Upper lobe of left lung (tissue), 4 donors: ENCODE results near the gene IKZF3.

Experiments used
- EP300 ChIP-seq, 4 donors: sonication (generic); formaldehyde crosslinking; IDR thresholded peaks; one replicate each; pipeline ENCODE4 v1.5.1; 2017; ENCODE audit warnings: antibody characterized with exemption in 4 of 4, control low read depth in 2 of 4
- POLR2AphosphoS5 ChIP-seq, 2 donors: sonication (generic); formaldehyde crosslinking; IDR thresholded peaks; one replicate each; pipeline ENCODE4 v1.5.1; 2017; ENCODE audit warnings: antibody characterized with exemption in 2 of 2
- TF ChIP-seq, protein P1 (sequence below), 6 experiments: fragments of 450-650 bp in 4 of 6; fragments of 200-600 bp in 2 of 6; sonication (generic) in 2 of 6; IDR thresholded peaks; one replicate each; pipeline ENCODE4 v1.5.1; 2016 to 2019; ENCODE audit warnings: antibody characterized with exemption in 6 of 6

DNA sequence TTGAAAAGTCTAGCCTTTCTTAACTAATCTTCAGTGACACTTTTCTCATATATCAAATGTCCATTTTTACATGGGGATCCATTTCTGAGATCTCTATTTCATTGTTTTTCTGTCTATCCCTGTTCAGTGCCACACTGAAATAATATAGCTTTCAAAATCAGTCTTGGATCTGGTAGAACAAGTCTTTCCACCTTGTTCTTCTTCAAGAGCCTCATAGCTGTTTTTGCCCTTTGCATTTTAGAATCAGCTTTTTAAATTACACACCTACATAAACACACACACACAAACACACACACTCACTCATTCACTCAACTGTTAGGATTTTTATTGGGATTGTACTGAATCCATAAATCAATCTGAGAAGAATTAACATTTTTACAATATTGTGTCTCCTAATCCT lies 35.1 kb upstream of the IKZF3 start:
- TF ChIP-seq, protein P1, sequence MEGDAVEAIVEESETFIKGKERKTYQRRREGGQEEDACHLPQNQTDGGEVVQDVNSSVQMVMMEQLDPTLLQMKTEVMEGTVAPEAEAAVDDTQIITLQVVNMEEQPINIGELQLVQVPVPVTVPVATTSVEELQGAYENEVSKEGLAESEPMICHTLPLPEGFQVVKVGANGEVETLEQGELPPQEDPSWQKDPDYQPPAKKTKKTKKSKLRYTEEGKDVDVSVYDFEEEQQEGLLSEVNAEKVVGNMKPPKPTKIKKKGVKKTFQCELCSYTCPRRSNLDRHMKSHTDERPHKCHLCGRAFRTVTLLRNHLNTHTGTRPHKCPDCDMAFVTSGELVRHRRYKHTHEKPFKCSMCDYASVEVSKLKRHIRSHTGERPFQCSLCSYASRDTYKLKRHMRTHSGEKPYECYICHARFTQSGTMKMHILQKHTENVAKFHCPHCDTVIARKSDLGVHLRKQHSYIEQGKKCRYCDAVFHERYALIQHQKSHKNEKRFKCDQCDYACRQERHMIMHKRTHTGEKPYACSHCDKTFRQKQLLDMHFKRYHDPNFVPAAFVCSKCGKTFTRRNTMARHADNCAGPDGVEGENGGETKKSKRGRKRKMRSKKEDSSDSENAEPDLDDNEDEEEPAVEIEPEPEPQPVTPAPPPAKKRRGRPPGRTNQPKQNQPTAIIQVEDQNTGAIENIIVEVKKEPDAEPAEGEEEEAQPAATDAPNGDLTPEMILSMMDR (IDR thresholded peaks at IDR 0.05): no peak
- TF ChIP-seq POLR2AphosphoS5 (IDR thresholded peaks at IDR 0.05) (no peak), EP300 (IDR thresholded peaks at IDR 0.05) (no peak)
